Mammary epithelial cell (primary cell): ENCODE measurements around the gene LYRM2.

Experiments used
- CTCF ChIP-seq, 2 donors: IDR thresholded peaks in 1 of 2; conservative IDR thresholded peaks in 1 of 2; 2 replicates each; pipeline ENCODE4 v1.5.1; 2011 to 2012; ENCODE audit warnings: inconsistent platforms in 2 of 2, low read length in 2 of 2, mild to moderate bottlenecking in 2 of 2, control low read depth in 1 of 2, low read depth in 1 of 2; ENCODE audit not compliant: insufficient read depth in 1 of 2; ENCODE audit errors: extremely low read depth in 1 of 2
- EZH2 ChIP-seq: IDR thresholded peaks from 2 replicates; pipeline ENCODE4 v1.6.1; 2012; ENCODE audit warnings: low read length, inconsistent platforms, borderline replicate concordance

DNA sequence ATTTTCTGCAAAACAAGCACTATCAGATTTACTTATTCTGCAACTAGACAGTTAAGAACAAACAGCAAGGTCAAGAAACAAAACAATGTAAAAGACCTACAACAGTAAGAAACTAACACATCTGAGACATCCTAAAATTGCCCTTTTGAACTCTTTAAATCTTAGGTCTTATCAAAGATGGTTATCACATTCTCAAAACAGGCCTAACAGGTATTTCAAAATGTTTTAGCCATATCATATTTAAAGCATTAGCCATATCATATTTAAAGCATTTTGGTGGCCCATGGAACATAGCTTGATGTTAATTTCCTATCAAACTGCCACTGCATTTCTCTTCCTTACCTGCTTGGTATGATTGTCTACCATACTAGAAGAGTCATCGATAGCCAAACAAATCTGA, 11.1 kb upstream of the LYRM2 start:
- TF ChIP-seq CTCF (conservative IDR thresholded peaks at IDR 0.05 in 1 of 2, IDR thresholded peaks at IDR 0.05 in 1 of 2; ENCODE audit: extremely low read depth in 1 of 2, insufficient read depth in 1 of 2, low read depth in 1 of 2, low read length in 2 of 2), result no peak
- TF ChIP-seq EZH2, result no peak
